ENCODE data around the gene GMDS. TPM values are rescaled to one million over a fixed set of nuclear protein-coding genes. Genes with fewer than 3 reads are reported as not detected.

The GMDS gene
- total RNA-seq, 1 donor from 2014 or later: 7.2 TPM

DNA sequence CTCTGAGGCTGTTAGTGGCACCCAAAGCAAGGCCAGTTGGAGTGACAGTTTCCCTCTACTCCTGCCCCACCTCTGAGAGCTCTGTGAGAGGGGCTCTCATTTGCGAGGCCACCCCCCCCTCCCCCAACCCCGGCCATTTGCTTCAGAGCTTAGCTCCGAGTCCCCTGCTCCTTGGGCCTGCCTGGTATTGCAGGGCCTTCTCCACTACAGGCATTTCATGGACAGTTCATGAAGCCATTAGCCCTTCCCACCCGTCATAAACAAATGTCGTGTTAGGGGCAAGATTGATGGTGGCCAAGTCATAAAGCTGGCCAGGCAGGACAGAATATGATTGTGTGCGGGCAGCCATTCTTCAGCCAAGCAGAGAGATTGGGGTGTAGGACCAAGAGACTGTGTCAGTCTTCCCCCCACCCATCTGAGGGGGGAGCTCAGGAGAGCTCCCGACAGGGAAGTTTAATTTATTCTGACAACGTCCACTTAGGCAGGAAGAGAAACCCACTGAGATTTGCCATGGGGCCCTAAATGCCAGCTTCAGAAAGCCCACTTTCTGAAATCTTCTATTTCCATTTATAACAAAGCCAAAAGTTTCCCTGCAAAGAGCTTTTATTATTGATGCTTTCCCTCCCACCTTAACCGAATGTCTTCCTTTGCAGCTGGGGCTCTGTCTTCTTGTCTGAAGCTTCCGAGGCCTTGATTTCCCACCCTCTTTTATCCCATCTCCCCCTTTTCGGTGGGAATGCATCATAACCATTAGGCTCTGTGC lies 628.5 kb downstream of the GMDS start:
- TF ChIP-seq, protein P1, sequence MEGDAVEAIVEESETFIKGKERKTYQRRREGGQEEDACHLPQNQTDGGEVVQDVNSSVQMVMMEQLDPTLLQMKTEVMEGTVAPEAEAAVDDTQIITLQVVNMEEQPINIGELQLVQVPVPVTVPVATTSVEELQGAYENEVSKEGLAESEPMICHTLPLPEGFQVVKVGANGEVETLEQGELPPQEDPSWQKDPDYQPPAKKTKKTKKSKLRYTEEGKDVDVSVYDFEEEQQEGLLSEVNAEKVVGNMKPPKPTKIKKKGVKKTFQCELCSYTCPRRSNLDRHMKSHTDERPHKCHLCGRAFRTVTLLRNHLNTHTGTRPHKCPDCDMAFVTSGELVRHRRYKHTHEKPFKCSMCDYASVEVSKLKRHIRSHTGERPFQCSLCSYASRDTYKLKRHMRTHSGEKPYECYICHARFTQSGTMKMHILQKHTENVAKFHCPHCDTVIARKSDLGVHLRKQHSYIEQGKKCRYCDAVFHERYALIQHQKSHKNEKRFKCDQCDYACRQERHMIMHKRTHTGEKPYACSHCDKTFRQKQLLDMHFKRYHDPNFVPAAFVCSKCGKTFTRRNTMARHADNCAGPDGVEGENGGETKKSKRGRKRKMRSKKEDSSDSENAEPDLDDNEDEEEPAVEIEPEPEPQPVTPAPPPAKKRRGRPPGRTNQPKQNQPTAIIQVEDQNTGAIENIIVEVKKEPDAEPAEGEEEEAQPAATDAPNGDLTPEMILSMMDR (IDR thresholded peaks at IDR 0.05; ENCODE audit: borderline replicate concordance): no peak
- intact Hi-C loops (cut with micrococcal nuclease): no loop called here
- H3K27ac ChIP-seq (replicated peaks): no peak overlapping the region
- no peak for DNase-seq
- no peaks in the 10 kb centered on the region for H3K9me3 ChIP-seq (replicated peaks)
- no peak overlapping the region for H3K4me3 ChIP-seq
- H3K36me3 ChIP-seq: no peaks in the 10 kb centered on the region
- peaks cover 100% of the 10 kb centered on the region for H3K27me3 ChIP-seq (ENCODE audit: low read depth)
- peaks cover 45% of the 10 kb centered on the region for H3K4me1 ChIP-seq

DNA sequence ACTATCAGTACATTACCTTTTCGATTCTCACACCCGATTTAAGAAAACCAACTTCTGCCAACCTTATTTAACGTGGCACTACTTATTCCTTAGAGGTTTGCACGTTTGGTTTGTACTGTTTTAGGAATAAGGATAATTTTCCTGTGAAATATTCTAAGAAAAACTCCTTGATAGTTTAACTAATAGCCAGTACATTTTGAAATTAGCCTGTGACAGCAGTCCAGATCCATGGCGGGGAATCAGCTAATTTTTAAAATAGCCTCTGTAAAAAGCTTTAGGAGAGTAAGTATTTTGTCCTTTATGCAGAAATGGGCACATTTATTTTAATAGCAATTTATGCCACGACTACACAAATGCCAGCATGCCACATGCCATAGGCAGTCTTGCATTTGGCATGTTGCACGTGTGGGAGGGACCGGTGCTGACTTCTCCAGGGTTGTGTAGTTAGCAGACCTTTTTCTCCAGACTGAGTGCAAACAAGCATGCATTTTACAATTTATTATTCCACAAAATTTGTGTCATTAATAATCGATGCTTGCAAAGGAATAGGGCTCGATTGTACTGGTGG lies 629.5 kb downstream of the GMDS start:
- no peaks in the 10 kb centered on the region for H3K36me3 ChIP-seq
- H3K27me3 ChIP-seq (ENCODE audit: low read depth): peaks cover 100% of the 10 kb centered on the region
- no peaks in the 10 kb centered on the region for H3K9me3 ChIP-seq (replicated peaks)
- H3K4me3 ChIP-seq: no peak overlapping the region
- no peak for DNase-seq
- H3K27ac ChIP-seq (replicated peaks): no peak overlapping the region
- intact Hi-C loops (cut with micrococcal nuclease): no loop called here
- H3K4me1 ChIP-seq: peaks cover 49% of the 10 kb centered on the region
- TF ChIP-seq, protein P1 (IDR thresholded peaks at IDR 0.05; ENCODE audit: borderline replicate concordance): no peak

DNA sequence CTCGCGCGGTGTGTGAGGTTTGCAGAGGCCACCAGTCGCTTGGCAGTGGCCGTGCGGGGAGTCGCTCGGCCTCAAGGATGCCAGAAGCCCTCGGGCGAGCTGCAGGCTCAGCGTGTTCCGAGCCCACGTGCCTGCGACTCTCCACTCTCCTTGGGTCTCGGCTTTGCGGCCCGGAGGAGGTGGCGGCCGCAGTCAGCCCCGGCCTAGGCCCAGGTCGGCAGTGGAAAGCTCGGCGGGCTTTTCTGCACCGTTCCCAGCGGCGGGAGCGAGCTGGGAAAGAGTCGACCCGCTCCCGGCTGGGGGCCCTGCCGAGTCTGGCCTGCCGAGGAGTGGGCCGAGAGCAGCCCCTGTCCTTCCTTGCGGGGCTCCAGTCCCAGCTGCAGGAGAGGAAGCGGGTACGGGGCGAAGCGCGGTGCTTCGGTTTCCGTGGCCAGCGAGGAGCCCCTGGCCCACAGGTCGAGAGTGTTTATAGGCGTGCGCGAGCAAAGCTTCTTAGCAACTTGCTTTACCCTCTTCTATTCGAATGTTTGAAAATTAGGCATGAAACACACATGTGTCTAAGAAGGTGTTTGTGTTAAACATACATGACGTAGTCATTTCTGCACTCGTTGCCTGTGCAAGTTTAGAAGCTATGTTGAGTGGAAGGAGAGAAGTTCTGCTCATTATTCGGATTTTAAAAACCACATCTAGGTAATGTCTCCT lies 630.1 kb downstream of the GMDS start:
- Histone ChIP-seq H3K27me3 (ENCODE audit: low read depth) (peaks cover 100% of the 10 kb centered on the region), H3K27ac (replicated peaks) (peak overlapping the region; percentile 91), H3K4me1 (peaks cover 51% of the 10 kb centered on the region), H3K36me3 (no peaks in the 10 kb centered on the region), H3K4me3 (peak overlapping the region; percentile 77), H3K9me3 (replicated peaks) (no peaks in the 10 kb centered on the region)
- TF ChIP-seq, protein P1 (IDR thresholded peaks at IDR 0.05; ENCODE audit: borderline replicate concordance): no peak
- intact Hi-C loops (cut with micrococcal nuclease): no loop called here
- no peak for DNase-seq

DNA sequence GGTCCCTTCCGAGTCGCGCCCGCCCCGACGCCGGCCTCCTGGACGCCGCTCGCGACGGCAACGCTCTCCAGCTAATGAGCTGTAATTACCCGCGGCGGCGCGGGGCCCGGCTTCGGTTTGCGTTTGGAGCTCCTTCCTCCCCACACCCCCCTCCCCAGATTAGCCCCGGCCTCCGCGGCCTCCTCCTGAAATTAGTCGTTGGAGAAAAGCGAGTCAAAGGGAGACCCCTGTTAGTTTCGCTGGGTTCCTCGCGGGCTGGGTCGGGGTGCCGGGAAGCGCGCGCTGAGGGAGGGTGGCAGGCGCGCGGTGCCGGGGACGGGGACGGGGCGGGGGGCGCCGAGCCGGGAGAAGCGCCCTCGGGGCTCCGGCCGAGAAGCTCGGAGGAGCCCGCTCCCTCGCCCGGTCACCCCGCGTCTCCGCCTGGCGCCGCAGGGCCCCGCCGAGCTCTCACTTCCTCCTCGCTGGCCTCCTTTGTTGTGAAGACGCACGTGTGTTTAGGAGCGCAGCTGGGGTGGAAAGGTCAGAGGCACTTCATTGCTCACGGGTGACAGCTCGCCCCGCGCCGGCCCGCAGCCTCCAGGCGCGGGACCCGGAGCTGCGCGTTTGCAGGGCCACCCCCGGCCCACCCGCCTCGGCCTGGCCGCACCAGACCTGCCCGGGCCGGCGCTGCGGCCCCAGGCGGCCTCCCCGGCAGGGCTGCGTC lies 630.8 kb downstream of the GMDS start:
- no peaks in the 10 kb centered on the region for H3K9me3 ChIP-seq (replicated peaks)
- H3K36me3 ChIP-seq: no peaks in the 10 kb centered on the region
- H3K27ac ChIP-seq (replicated peaks): peak overlapping the region; percentile 91
- no peak for DNase-seq
- TF ChIP-seq, protein P1 (IDR thresholded peaks at IDR 0.05; ENCODE audit: borderline replicate concordance): no peak
- peaks cover 47% of the 10 kb centered on the region for H3K4me1 ChIP-seq
- H3K27me3 ChIP-seq (ENCODE audit: low read depth): peaks cover 93% of the 10 kb centered on the region
- peak overlapping the region; percentile 77 for H3K4me3 ChIP-seq
- intact Hi-C loops (cut with micrococcal nuclease): no loop called here

DNA sequence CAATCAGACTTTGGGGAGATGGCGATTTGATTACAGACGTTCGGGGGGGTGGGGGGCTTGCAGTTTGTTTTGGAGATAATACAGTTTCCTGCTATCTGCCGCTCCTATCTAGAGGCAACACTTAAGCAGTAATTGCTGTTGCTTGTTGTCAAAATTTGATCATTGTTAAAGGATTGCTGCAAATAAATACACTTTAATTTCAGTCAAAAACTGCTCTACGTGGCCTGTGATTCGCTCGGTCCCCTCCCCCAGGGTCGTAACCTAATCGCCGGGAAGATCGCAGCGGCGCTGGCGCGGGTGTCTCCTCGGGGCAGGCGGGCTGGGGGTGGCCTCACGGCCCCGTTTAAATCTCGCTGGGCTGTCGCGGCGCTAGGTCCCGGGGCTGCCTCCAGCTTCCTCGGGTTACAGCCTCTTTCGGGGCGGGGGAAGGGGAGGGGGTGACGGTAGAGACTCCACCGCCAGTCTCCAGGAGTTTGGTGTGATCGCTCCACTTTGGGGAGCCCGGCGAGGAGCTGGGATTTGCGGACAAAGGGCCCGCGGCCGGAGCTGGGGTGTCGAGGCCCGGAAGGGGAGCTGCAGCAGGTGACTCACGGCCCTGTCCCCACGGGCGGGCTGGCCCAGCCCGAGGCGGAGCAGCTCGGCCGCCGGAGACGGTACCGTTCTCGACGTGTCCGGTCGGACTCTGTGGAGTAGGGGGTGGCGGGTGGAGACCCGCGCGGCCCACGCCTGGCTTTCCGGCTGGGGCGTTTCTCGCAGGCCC lies 631.5 kb downstream of the GMDS start:
- Histone ChIP-seq H3K27me3 (ENCODE audit: low read depth) (peaks cover 92% of the 10 kb centered on the region), H3K27ac (replicated peaks) (peak overlapping the region; percentile 91), H3K9me3 (replicated peaks) (no peaks in the 10 kb centered on the region), H3K4me3 (peak overlapping the region; percentile 77), H3K4me1 (peaks cover 49% of the 10 kb centered on the region), H3K36me3 (no peaks in the 10 kb centered on the region)
- TF ChIP-seq, protein P1 (IDR thresholded peaks at IDR 0.05; ENCODE audit: borderline replicate concordance): no peak
- intact Hi-C loops (cut with micrococcal nuclease): no loop called here
- DNase-seq: no peak

Measured in left ventricle myocardium inferior (tissue), 1 donor.